Measurements from ENCODE around the gene BOD1L1.
A peak's percentile ranks its signal among the peaks of the same experiment; 100 is the strongest.

BOD1L1 gene

GRCh38 chr4:13627606-13628311 is at the start of gene BOD1L1:
TSS of gene BOD1L1 (minus strand) at chr4:13627725. CDS start at chr4:13627587, 138 bp downstream.
- DNase-seq: peak; percentile 87

- DNase-seq: no peak
Measured at GRCh38 chr4:13674971-13675370, 47.4 kb upstream of the BOD1L1 start.

GRCh38 chr4:13673167-13673566 is 45.6 kb upstream of the BOD1L1 start:
- DNase-seq: no peak

GRCh38 chr4:13670456-13671160 is 43.1 kb upstream of the BOD1L1 start:
- no peak for DNase-seq

GRCh38 chr4:13665701-13666660 is 38.5 kb upstream of the BOD1L1 start:
- DNase-seq: no peak

GRCh38 chr4:13659341-13660070 is 32.0 kb upstream of the BOD1L1 start:
- no peak for DNase-seq

- peak; percentile 75 for DNase-seq
Measured at GRCh38 chr4:13656569-13657405, 29.3 kb upstream of the BOD1L1 start.

- peak; percentile 84 for DNase-seq
Measured at GRCh38 chr4:13654162-13654797, 26.8 kb upstream of the BOD1L1 start.

GRCh38 chr4:13653766-13654161 is 26.2 kb upstream of the BOD1L1 start:
- DNase-seq: no peak

- no peak for DNase-seq
Measured at GRCh38 chr4:13647031-13647430, 19.5 kb upstream of the BOD1L1 start.

- no peak for DNase-seq
Measured at GRCh38 chr4:13645075-13645474, 17.6 kb upstream of the BOD1L1 start.

GRCh38 chr4:13642170-13642950 is 14.8 kb upstream of the BOD1L1 start:
- DNase-seq: no peak

GRCh38 chr4:13641084-13641483 is 13.6 kb upstream of the BOD1L1 start:
- no peak for DNase-seq

- no peak for DNase-seq
Measured at GRCh38 chr4:13640149-13640940, 12.8 kb upstream of the BOD1L1 start.

GRCh38 chr4:13635286-13635799 is 7.8 kb upstream of the BOD1L1 start:
- no peak for DNase-seq

- DNase-seq: no peak
Measured at GRCh38 chr4:13633671-13634070, 6.1 kb upstream of the BOD1L1 start.

GRCh38 chr4:13627178-13627605 is 333 bp downstream of the BOD1L1 start:
- DNase-seq: no peak

- DNase-seq: no peak
Measured at GRCh38 chr4:13626492-13627177, 890 bp downstream of the BOD1L1 start.
